Measurements from ENCODE around the gene IPO11.
"Not testable (repeated sequence)": the region's sequence is repeated elsewhere in the genome, so short reads cannot be mapped to it uniquely, and the experiment has no call there.

Gene IPO11

GRCh38 chr5:62652225-62652624, 239.7 kb downstream of the IPO11 start:
- no peak for DNase-seq

GRCh38 chr5:62653001-62653863, 240.7 kb downstream of the IPO11 start:
- no peak for DNase-seq

- DNase-seq, result no peak
These were observed 241.5 kb downstream of the IPO11 start for GRCh38 chr5:62653864-62654575.

- DNase-seq, result not testable (repeated sequence)
These were observed 245.2 kb downstream of the IPO11 start for GRCh38 chr5:62657772-62658171.

GRCh38 chr5:62661126-62661525, 248.6 kb downstream of the IPO11 start:
- no peak for DNase-seq

- DNase-seq, result no peak
These were observed 250.0 kb downstream of the IPO11 start for GRCh38 chr5:62662521-62662920.

- DNase-seq, result no peak
These were observed 258.9 kb downstream of the IPO11 start for GRCh38 chr5:62671479-62671878.

GRCh38 chr5:62676596-62676995, 264.0 kb downstream of the IPO11 start:
- not testable (repeated sequence) for DNase-seq
